ENCODE results near the gene DEPDC4.
A peak's percentile ranks its signal among the peaks of the same experiment; 100 is the strongest.
"Not testable (repeated sequence)": the region's sequence is repeated elsewhere in the genome, so short reads cannot be mapped to it uniquely, and the experiment has no call there.

DEPDC4 gene

GRCh38 chr12:100266835-100267602, at the start of gene DEPDC4, which contains the start of gene SCYL2:
TSS of gene DEPDC4 (minus strand) at chr12:100267079. CDS start at chr12:100267076, 3 bp downstream.
TSS of gene SCYL2 (plus strand) at chr12:100267177. CDS start at chr12:100282971, 15,794 bp downstream.
- peak; percentile 89 to 98 for DNase-seq

GRCh38 chr12:100311317-100311716, 44.4 kb upstream of the DEPDC4 start:
- no peak for DNase-seq

- DNase-seq: not testable (repeated sequence)
Observed at GRCh38 chr12:100308138-100308537, 41.3 kb upstream of the DEPDC4 start.

DNA sequence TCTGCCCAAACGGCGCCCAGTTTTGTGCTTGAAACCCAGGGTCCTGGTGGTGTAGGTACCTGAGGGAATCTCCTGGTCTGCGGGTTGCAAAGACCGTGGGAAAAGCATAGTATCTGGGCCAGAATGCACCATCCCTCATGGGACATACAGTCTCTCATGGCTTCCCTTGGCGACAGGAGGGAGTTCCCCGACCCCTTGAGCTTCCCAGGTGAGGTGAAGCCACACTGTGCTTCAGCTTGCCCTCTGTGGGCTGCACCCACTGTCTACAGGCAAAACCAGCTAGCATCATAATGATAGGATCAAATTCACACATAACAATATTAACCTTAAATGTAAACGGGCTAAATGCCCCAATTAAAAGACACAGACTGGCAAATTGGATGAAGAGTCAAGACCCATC, 37.5 kb upstream of the DEPDC4 start:
- DNase-seq: not testable (repeated sequence)

DNA sequence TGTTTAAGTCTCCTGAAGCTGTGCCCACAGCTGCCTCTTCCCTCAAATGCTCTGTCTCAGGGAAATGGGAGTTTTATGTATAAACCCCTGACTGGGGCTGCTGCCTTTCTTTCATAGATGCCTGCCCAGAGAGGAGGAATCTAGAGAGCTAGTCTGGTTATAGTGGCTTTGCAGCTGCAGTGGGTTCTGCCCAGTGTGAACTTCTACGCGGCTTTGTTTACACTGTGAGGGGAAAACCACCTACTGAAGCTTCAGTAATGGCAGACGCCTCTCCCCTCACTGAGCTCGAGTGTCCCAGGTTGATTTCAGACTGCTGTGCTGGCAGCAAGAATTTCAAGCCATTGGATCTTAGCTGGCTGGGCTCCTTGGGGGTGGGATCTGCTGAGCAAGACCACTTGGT, 37.0 kb upstream of the DEPDC4 start:
- no peak for DNase-seq

DNA sequence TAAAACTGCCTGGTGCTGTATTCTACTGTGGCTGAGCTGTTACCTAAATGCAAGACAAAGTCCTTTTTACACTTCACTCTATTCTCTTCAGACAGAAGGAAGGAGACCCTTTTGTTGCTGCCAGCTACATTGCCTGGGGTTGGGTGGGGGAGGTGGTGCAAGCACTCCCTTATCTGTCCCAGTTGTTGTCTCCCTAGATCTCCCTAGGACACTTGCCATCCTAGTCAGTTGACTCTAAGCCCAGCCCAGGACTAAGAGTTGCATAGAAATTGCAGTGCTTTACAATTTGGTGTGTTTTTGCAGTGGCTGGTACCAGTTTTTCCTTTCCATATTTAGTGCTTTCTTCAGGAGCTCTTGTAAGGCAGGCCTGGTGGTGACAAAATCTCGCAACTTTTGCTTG, 35.2 kb upstream of the DEPDC4 start:
- DNase-seq: no peak

DNA sequence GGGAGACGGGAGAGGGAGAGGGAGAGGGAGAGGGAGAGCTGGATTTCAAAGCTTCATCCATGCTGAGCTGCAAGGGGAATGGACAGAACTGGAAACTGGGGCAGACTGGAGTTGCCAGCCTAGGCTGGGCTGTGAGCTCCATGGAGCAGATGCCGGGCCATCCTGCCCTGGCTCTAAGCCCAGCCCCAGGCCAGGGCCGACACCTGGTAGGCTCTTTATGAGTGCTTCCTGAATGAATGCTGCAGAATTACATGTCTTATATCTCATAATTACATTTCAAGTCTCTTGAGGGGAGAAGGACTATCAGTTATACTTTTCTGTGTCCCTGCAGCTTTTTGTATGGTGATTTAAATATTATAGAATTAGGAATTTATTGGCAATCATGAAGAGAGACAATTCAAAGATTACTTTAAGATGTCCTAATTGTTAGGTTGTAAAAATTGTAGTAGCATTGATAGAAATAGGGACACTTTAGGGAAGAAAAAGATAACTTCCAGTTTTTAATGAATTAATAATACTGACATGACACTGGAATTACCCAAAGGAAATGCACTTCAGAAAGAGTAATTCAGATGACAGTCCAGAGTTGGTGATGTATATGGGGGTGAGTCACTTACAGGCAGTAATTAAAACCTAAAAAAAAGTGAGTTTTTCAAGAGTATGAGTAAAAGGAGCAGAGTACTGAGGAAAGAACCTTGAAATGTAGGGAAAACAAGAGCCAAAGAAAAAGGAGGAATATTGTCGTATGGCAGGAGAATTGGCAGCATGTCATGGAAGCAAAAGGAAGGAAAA, 29.1 kb upstream of the DEPDC4 start:
- no peak for DNase-seq

GRCh38 chr12:100294366-100294765, 27.5 kb upstream of the DEPDC4 start:
- not testable (repeated sequence) for DNase-seq

DNA sequence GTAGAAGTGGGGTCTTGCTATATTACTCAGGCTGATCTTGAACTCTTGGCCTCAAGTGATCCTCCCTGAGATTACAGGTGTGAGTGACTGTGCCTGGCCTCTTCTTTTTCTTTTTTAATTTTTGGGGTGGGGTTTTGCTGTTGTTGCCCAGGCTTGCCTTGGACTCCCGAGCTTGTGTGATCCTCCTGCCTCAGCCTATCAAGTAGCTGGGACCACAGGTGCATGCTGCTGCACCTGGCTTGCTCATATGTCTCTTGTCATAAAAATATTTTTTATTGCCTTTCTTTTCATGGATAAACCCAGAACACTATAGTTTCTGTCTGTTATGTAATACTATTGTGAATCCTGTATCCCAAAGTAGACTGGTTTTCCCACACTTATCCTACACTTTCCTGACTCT, 26.1 kb upstream of the DEPDC4 start:
- no peak for DNase-seq

DNA sequence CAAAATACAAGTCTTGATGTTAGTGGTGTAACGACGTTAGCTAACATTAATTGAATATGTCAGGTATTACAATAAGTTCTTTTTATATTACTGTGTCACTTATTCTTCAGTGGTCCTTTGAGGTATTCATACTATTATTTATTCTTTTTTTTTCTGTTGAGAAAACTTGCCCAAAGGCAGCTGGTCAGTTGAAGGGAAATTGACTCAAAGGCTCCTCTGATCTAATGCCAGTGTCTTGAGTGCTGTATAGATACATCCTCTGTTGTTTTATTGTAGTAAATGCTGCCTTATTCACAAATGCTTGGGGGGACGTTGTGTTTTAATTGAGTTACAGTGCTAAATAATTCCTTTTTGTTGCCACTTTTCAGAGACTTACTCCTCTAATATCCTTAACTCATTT, 23.1 kb upstream of the DEPDC4 start:
- DNase-seq: no peak

DNA sequence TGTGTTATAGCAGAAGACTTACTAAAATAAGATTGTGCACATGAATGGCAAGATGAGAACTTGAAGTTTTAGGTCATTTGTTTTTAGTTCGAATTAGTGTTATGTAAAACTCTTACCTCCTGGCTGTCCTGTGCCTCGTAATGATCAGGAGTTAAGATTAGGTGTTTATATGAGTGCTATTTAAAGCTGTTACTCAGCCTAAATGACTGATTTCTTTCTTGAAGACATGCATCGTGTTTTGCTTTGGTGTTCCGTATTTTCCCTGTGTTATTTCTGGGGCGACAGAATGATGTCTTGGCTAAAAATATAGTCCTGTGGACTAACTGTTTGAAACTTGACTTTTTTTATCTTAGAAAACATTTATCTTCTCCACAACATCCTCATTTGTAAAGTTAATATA, 22.2 kb upstream of the DEPDC4 start:
- DNase-seq: no peak

- DNase-seq: not testable (repeated sequence)
Observed at GRCh38 chr12:100284556-100284955, 17.7 kb upstream of the DEPDC4 start.

DNA sequence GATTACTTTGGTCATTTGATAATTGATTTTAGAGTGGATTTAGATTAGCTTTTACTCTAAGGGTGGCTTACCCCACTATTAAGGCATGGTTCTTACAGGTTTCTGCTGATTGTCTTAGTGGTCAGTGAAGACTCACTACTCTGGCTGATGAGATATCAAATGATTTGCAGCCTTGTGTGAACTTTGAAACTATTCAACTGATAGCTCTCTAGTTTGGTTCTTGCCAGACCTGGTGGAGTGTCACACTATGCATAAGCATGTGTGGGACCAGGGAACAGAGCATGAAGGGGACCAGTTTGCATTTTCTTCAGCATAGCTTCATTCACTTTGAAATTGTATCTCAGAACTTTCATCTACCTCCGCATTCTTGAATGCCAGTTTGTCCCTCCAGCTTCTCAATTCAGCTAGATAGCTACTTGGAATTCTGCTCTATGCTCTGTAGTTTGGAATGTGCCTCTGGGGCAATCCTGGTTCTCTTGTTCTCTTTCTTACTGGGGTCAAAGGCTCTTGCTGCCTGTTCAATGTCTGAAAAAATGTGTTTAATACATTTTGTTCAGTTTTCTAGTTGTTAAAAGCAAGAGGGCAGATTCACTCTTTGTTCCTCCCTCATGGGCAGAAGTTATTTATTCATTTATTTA, 12.8 kb upstream of the DEPDC4 start:
- DNase-seq: no peak

DNA sequence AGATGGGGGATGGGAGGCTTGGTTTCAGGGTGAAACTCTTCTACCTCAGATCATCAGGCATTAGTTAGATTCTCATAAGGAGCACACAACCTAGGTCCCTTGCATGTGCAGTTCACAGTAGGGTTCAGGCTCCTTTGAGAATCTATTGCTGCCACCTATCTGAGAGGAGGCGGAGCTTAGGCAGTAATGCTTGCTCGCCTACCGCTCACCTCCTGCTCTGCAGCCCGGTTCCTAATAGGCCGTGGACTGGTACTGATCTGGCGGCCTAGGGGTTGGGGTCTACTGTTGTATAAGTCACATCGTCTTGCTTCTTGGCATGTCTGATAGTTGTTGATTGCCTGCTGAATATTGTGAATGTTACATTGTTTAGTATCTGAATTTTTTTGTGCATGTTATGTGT, 12.3 kb upstream of the DEPDC4 start:
- DNase-seq: no peak

GRCh38 chr12:100274291-100274690, 7.4 kb upstream of the DEPDC4 start:
- DNase-seq: no peak

DNA sequence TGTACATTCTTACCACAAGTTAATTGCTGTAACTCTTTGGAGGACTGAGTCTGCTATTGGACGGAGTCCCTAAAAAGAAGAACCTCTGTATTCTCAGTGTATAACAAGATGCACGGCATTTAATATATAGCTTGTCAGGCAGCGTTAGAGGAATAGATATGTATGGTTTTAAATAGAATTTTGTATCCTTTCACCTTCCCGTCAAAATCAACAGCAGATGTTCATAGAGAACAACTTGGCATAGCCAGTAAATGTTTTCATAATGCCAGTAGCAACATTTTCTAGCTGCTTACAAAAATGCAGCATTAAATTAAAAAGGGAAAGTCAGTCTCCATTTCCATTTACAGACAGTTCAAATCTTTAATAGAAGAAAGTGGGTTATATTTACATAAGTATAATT, 6.9 kb upstream of the DEPDC4 start:
- DNase-seq: no peak

DNA sequence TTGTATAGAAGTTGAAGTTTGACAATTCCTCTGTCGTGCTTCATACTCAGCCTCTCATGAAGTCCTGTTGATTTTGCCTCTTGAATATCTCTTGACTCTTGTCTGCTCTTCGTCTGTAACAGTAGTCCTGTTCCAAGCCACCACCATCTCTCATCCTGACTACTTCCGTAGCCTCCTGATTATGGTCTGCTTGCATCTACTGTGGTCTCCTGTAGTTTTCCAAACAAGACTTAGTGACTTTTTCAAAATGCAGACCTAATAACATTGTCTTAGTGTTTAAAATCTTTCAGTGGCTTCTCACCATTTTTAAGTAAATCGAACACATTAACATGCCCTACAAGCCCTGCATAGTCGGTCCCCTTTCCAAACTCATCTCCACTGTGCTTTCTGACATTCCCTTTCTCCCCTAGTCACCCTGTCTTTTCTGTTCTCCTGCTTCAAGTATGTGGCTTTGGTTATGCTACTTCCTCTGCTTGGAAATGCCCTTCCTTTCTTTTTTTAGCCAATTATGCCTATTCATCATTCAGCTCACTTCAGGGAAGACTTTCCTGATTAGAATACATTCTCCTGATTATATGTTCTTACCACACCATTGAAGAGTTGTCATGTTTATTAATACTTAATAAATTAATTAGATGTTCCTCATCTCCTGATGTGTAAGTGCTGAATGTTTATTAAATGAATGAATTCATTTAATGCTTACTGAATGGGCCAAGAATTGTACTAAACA, 2.1 kb upstream of the DEPDC4 start:
- no peak for DNase-seq

GRCh38 chr12:100267603-100268281, 863 bp upstream of the DEPDC4 start:
- peak; percentile 17 to 37 for DNase-seq

DNA sequence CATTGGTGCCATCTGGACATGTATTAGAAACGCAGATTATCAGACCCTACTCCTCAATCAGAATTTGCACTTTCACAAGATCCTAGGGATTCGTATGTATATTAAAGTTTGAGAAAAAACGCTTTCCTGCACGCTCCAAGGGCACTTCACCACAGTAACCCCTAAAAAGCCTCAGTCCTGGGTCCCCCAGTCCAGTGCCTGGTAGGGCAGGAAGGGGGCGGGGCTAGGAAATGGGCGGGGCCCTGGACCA, 369 bp downstream of the DEPDC4 start:
- peak in 1 of 2 experiments; percentile 98 for DNase-seq

DNA sequence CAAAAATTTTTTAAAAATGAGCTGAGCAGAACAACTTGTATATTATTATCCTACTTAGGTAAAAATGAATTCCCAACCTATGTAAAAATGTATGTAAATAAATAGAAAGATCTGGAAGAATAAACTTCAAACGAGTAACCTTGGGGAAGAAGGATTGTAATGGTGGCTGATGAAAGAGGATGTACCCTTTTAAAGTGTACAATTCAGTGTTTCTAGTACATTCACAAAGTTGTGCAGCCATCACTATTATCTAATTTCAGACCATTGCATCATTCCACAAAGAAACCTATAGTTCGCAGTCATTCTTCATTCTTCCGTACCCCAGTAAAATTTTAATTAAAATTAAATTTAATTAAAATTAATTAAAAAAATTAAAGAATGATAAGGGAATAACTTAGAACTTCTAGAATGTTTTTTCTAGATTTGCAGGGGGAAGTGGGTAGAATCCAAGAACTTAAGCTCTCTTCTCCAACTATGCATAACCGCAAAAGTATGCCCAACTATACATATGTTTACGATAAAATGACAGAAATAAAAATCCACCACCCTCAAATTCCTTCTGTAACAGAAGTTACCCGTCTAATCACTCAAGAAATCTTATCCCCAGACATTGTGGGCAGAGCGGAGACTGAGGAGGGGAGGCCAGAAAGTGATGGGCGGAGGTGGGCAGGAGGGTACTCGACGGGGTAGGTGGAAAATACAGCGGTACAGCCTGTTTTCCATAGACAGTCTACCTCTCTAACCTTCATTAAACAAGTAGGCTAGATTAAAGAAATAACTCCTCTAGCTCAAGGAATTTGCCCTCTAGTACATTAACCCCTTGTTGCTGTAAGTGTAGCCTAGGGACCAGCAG, 921 bp downstream of the DEPDC4 start:
- DNase-seq: no peak

DNA sequence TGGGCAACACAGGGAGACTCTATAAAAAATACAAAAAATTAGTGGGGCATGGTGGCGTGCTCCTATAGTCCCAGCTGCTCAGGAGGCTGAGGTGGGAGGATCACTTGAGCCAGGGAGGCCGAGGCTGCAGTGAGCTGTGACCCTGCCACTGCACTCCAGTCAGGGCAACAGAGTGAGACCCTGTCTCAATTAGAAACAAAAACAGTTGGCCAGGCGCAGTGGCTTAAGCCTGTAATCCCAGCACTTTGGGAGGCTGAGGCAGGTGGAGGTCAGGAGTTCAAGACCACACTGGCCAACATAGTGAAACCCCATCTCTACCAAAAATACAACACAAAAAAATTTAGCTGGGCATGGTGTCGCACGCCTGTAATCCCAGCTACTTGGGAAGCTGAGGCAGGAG, 1.8 kb downstream of the DEPDC4 start:
- not testable (repeated sequence) for DNase-seq

GRCh38 chr12:100263131-100263530, 3.7 kb downstream of the DEPDC4 start:
- DNase-seq: no peak
